OCI-LY1 (cell line): ENCODE data around the gene RADIL.

Experiments used
- H2AFZ ChIP-seq: fragments of 200-600 bp; sonication (generic), shearing (Covaris generic); 2 replicates; pipeline ENCODE4 v1.6.0; 2014; ENCODE audit warnings: antibody characterized with exemption, mild to moderate bottlenecking, low read length
- H3F3A ChIP-seq: fragments of 200-600 bp; sonication (generic), shearing (Covaris generic); 2 replicates; pipeline ENCODE4 v1.6.0; 2014; ENCODE audit warnings: mild to moderate bottlenecking, antibody characterized with exemption, low read length, moderate library complexity; ENCODE audit not compliant: insufficient read depth
- H3K27ac ChIP-seq: fragments of 200-600 bp; sonication (generic); 2 replicates; pipeline ENCODE4 v1.5.1; 2014; ENCODE audit warnings: low read length, mixed run types, mild to moderate bottlenecking, low read depth; ENCODE audit not compliant: poor library complexity, severe bottlenecking
- H3K27me3 ChIP-seq: fragments of 200-600 bp; sonication (generic); 2 replicates; pipeline ENCODE4 v1.6.0; 2014; ENCODE audit warnings: antibody characterized with exemption, mild to moderate bottlenecking, low read length, moderate library complexity; ENCODE audit not compliant: insufficient read depth
- H3K36me3 ChIP-seq: fragments of 200-600 bp; sonication (generic); 2 replicates; pipeline ENCODE4 v1.6.1; 2014; ENCODE audit warnings: mild to moderate bottlenecking, antibody characterized with exemption, low read length, moderate library complexity, mixed read lengths; ENCODE audit not compliant: insufficient read depth
- H3K4me1 ChIP-seq: fragments of 200-600 bp; sonication (generic); 2 replicates; pipeline ENCODE4 v1.5.1; 2014; ENCODE audit warnings: mild to moderate bottlenecking, low read length, moderate library complexity; ENCODE audit not compliant: insufficient read depth, severe bottlenecking
- H3K4me2 ChIP-seq: fragments of 200-600 bp; sonication (generic), shearing (Covaris generic); 2 replicates; pipeline ENCODE4 v1.6.1; 2014; ENCODE audit warnings: low read length
- H3K4me3 ChIP-seq: fragments of 200-600 bp; sonication (generic); 2 replicates; pipeline ENCODE4 v1.5.1; 2014; ENCODE audit warnings: low read length, low read depth, mild to moderate bottlenecking, mixed read lengths; ENCODE audit not compliant: poor library complexity, severe bottlenecking
- H3K79me2 ChIP-seq: fragments of 200-600 bp; shearing (Covaris generic); 2 replicates; pipeline ENCODE4 v1.6.1; 2016; ENCODE audit warnings: mixed run types, low read length, mixed read lengths; ENCODE audit not compliant: insufficient read depth
- H3K9ac ChIP-seq: fragments of 200-600 bp; sonication (generic), shearing (Covaris generic); 2 replicates; pipeline ENCODE4 v1.6.1; 2014; ENCODE audit warnings: mild to moderate bottlenecking, low read length, mixed read lengths
- H3K9me2 ChIP-seq: fragments of 200-600 bp; sonication (generic), shearing (Covaris generic); 2 replicates; pipeline ENCODE4 v1.6.1; 2014; ENCODE audit warnings: low read depth, mild to moderate bottlenecking, low read length, mixed read lengths
- H3K9me3 ChIP-seq: fragments of 200-600 bp; shearing (Covaris generic); 2 replicates; pipeline ENCODE4 v1.6.1; 2014; ENCODE audit warnings: low read length, mixed read lengths
- H4K20me1 ChIP-seq: fragments of 200-600 bp; sonication (generic), shearing (Covaris generic); 2 replicates; pipeline ENCODE4 v1.6.0; 2016; ENCODE audit warnings: mild to moderate bottlenecking, low read length; ENCODE audit not compliant: insufficient read depth
- CTCF ChIP-seq: fragments of 200-600 bp; sonication (generic), shearing (Covaris generic); IDR thresholded peaks from 2 replicates; pipeline ENCODE4 v1.5.1; 2017; ENCODE audit warnings: mild to moderate bottlenecking, antibody characterized with exemption, low read length, moderate library complexity, mixed read lengths
- EZH2 ChIP-seq: fragments of 200-600 bp; sonication (generic), shearing (Covaris generic); IDR thresholded peaks from 2 replicates; pipeline ENCODE4 v1.8.0; 2017; ENCODE audit warnings: borderline replicate concordance, mixed run types, mild to moderate bottlenecking, antibody characterized with exemption, low read length, moderate library complexity, mixed read lengths

Gene RADIL

GRCh38 chr7:4819560-4820404 lies 63.7 kb downstream of the RADIL start:
- Histone ChIP-seq H3K36me3 (no peaks in the 10 kb centered on the region), H3K9me2 (no peaks in the 10 kb centered on the region), H2AFZ (no peak overlapping the region), H3K27ac (no peak overlapping the region), H4K20me1 (no peaks in the 10 kb centered on the region), H3F3A (no peaks in the 10 kb centered on the region), H3K4me1 (no peaks in the 10 kb centered on the region), H3K9me3 (no peaks in the 10 kb centered on the region), H3K9ac (no peak overlapping the region), H3K79me2 (no peaks in the 10 kb centered on the region), H3K4me2 (no peak overlapping the region), H3K4me3 (no peak overlapping the region), H3K27me3 (no peaks in the 10 kb centered on the region)
- TF ChIP-seq EZH2 (no peak), CTCF (no peak)

- TF ChIP-seq EZH2: no peak
- TF ChIP-seq CTCF: no peak
- Histone ChIP-seq H4K20me1 (no peaks in the 10 kb centered on the region), H3K9ac (no peak overlapping the region), H3K79me2 (no peaks in the 10 kb centered on the region), H3K9me2 (no peaks in the 10 kb centered on the region), H3K36me3 (no peaks in the 10 kb centered on the region), H3K27me3 (peaks cover under 1% of the 10 kb centered on the region; the same call in 1 of the 2 replicates), H3F3A (no peaks in the 10 kb centered on the region), H3K9me3 (no peaks in the 10 kb centered on the region), H2AFZ (no peak overlapping the region), H3K4me1 (no peaks in the 10 kb centered on the region), H3K4me3 (no peak overlapping the region), H3K27ac (no peak overlapping the region), H3K4me2 (no peak overlapping the region)
Observed at GRCh38 chr7:4818000-4818794, 65.3 kb downstream of the RADIL start.

GRCh38 chr7:4817178-4817901 lies 66.2 kb downstream of the RADIL start:
- Histone ChIP-seq H3K9ac (no peak overlapping the region), H3K9me3 (no peaks in the 10 kb centered on the region)

More at GRCh38 chr7:4817178-4817901, 66.2 kb downstream of the RADIL start:
- TF ChIP-seq EZH2: no peak
- Histone ChIP-seq H3K36me3 (no peaks in the 10 kb centered on the region), H3K4me2 (no peak overlapping the region), H3K27me3 (peaks cover 4% of the 10 kb centered on the region; the same call in 1 of the 2 replicates), H3K4me3 (no peak overlapping the region), H3K27ac (no peak overlapping the region), H2AFZ (no peak overlapping the region), H3K9me2 (no peaks in the 10 kb centered on the region), H3F3A (no peaks in the 10 kb centered on the region), H3K79me2 (no peaks in the 10 kb centered on the region), H3K4me1 (no peaks in the 10 kb centered on the region), H4K20me1 (no peaks in the 10 kb centered on the region)
